Measurements from ENCODE around the gene COL12A1. TPM values are rescaled to one million over a fixed set of nuclear protein-coding genes. Genes with fewer than 3 reads are reported as not detected.
A peak's percentile ranks its signal among the peaks of the same experiment; 100 is the strongest.

Gene COL12A1
- polyA plus RNA-seq, 1 donor (not counting 4 experiments of a cell fraction or from before 2014, with no cell fraction given) = 96.9 TPM

- Histone ChIP-seq H3K4me2 (ENCODE audit: control insufficient read depth, extremely low read depth, insufficient read depth, low read depth, low read length) (no peak overlapping the region), H3K9ac (ENCODE audit: control insufficient read depth, extremely low read depth, insufficient read depth, low read length) (no peak overlapping the region), H3K9me1 (ENCODE audit: control insufficient read depth, extremely low read depth, insufficient read depth, low read length) (no peaks in the 10 kb centered on the region), H3K36me3 (ENCODE audit: control insufficient read depth in 2 of 2, extremely low read depth in 1 of 2, insufficient read depth in 2 of 2, low read length in 2 of 2) (no peaks in the 10 kb centered on the region), H3K4me1 (ENCODE audit: control insufficient read depth, extremely low read depth, insufficient read depth, low read length) (no peaks in the 10 kb centered on the region), H4K20me1 (ENCODE audit: control insufficient read depth, extremely low read depth, insufficient read depth, low read length) (no peaks in the 10 kb centered on the region), H3K27me3 (ENCODE audit: control insufficient read depth, extremely low read depth, insufficient read depth, low read length) (no peaks in the 10 kb centered on the region), H3K4me3 (ENCODE audit: control insufficient read depth in 2 of 3, extremely low read depth in 1 of 3, insufficient read depth in 2 of 3, low read depth in 1 of 3, low read length in 3 of 3) (no peak overlapping the region), H3K27ac (ENCODE audit: control insufficient read depth, insufficient read depth, low read length) (no peak overlapping the region), H3K9me3 (ENCODE audit: control insufficient read depth, low read depth, low read length) (no peaks in the 10 kb centered on the region), H3K79me2 (ENCODE audit: control insufficient read depth, insufficient read depth, low read length) (no peaks in the 10 kb centered on the region), H2AFZ (ENCODE audit: control insufficient read depth, low read length) (no peak overlapping the region)
- FAIRE-seq (no peak), DNase-seq (ENCODE audit: low read depth, low spot score) (no peak)
- TF ChIP-seq EZH2 (IDR thresholded peaks at IDR 0.05; ENCODE audit: low read length) (no peak), CTCF (optimal IDR thresholded peaks at IDR 0.05 in 1 of 3, IDR thresholded peaks at IDR 0.05 in 1 of 3, conservative IDR thresholded peaks at IDR 0.05 in 1 of 3; ENCODE audit: extremely low read depth in 1 of 3, insufficient read depth in 2 of 3, low read length in 3 of 3) (no peak)
- dilution Hi-C loops (cut with MboI; ENCODE audit: extremely low pct_ligation_motif_present, low sequenced_read_pairs) = no loop called here
Observed at GRCh38 chr6:75221116-75221515, 15.3 kb upstream of the COL12A1 start.

GRCh38 chr6:75220357-75220756 is 14.5 kb upstream of the COL12A1 start:
- FAIRE-seq = no peak
- no peak overlapping the region for H3K4me2 ChIP-seq (ENCODE audit: control insufficient read depth, extremely low read depth, insufficient read depth, low read depth, low read length)

More at GRCh38 chr6:75220357-75220756, 14.5 kb upstream of the COL12A1 start:
- Histone ChIP-seq H3K4me1 (ENCODE audit: control insufficient read depth, extremely low read depth, insufficient read depth, low read length) (peaks cover 3% of the 10 kb centered on the region), H3K9ac (ENCODE audit: control insufficient read depth, extremely low read depth, insufficient read depth, low read length) (no peak overlapping the region), H3K79me2 (ENCODE audit: control insufficient read depth, insufficient read depth, low read length) (no peaks in the 10 kb centered on the region), H3K9me3 (ENCODE audit: control insufficient read depth, low read depth, low read length) (no peaks in the 10 kb centered on the region), H4K20me1 (ENCODE audit: control insufficient read depth, extremely low read depth, insufficient read depth, low read length) (no peaks in the 10 kb centered on the region), H3K9me1 (ENCODE audit: control insufficient read depth, extremely low read depth, insufficient read depth, low read length) (no peaks in the 10 kb centered on the region), H3K36me3 (ENCODE audit: control insufficient read depth in 2 of 2, extremely low read depth in 1 of 2, insufficient read depth in 2 of 2, low read length in 2 of 2) (no peaks in the 10 kb centered on the region), H2AFZ (ENCODE audit: control insufficient read depth, low read length) (peak overlapping the region; percentile 16), H3K27me3 (ENCODE audit: control insufficient read depth, extremely low read depth, insufficient read depth, low read length) (no peaks in the 10 kb centered on the region), H3K27ac (ENCODE audit: control insufficient read depth, insufficient read depth, low read length) (no peak overlapping the region), H3K4me3 (ENCODE audit: control insufficient read depth in 2 of 3, extremely low read depth in 1 of 3, insufficient read depth in 2 of 3, low read depth in 1 of 3, low read length in 3 of 3) (no peak overlapping the region)
- dilution Hi-C loops (cut with MboI; ENCODE audit: extremely low pct_ligation_motif_present, low sequenced_read_pairs) = no loop called here
- DNase-seq (ENCODE audit: low read depth, low spot score) = no peak
- no peak for TF ChIP-seq EZH2 (IDR thresholded peaks at IDR 0.05; ENCODE audit: low read length)
- TF ChIP-seq CTCF (optimal IDR thresholded peaks at IDR 0.05 in 1 of 3, IDR thresholded peaks at IDR 0.05 in 1 of 3, conservative IDR thresholded peaks at IDR 0.05 in 1 of 3; ENCODE audit: extremely low read depth in 1 of 3, insufficient read depth in 2 of 3, low read length in 3 of 3) = no peak

All from keratinocyte (primary cell).